Measurements from ENCODE around the gene SOX30. TPM values are rescaled to one million over a fixed set of nuclear protein-coding genes. Genes with fewer than 3 reads are reported as not detected.
A peak's percentile ranks its signal among the peaks of the same experiment; 100 is the strongest.

SOX30 gene
- total RNA-seq, 1 experiment from 2014 or later: not detected

DNA sequence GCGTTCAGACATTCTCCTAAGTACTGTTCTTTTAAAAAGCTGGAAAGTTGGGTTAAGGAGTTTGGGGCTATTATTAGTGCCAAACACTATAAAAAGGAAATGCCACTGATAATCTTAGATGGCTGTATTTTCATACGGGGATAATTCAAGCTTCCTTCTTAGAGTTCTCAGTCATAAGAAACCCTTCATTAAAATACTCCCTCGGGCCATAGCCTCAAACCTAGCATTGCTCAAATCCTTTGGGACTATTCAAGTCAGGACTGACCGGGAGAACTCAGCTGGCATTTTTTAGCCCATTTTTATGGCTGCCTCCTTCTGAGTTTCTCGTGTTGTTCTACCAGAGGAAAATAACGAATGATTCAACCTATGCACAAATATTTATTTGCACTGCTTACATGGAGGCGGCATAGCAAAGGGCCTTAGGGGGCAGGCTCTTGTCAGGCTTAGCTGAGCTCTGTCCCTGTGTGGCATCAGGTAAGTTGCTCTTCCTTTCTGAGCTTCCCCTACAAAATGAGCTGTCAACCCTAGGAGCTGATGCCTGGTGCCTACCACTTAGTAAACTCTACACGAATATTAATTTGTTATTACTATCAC is 43.2 kb downstream of the SOX30 start:
- no peaks in the 10 kb centered on the region for H4K20me1 ChIP-seq (ENCODE audit: insufficient read depth, low read depth, low read length)

DNA sequence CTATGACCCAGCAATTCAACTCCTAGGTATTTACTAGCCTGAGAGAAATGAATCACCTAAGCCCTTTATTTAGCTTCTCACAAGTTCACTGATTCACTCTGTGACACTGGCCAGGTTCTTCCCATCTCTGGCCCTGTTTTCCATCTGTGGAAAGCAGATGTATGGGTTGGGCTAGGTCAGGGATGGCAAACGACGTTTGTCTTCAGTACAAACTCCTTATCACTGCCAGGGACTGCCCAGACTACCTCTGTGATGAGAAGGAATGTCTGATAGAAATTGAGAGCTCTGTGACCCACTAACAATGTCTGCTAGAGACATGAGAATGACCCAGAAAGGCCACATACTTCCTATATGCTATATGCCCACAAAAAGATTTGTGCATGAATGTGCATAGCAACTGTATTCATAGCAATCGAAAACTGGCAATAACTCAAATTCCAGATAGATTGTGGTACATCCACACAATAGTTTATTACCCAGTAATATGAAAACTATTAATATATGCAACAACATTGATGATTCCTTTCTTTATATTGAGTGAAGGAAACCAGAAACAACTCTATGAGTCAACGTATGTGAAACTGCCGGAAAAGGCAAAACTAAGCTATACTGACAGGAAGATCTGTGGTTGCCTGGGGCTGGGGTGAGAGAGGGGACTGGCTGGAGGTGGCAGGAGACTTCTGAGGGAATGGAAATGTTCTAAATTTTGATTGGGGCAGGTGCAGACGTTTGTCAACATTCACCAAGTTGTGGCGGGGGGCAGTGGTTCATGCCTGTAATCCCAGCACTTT is 44.7 kb downstream of the SOX30 start:
- H3K4me1 ChIP-seq (ENCODE audit: low read length): peaks cover 9% of the 10 kb centered on the region
- no peaks in the 10 kb centered on the region for H3K27me3 ChIP-seq (ENCODE audit: low read length)
- H3K27ac ChIP-seq (ENCODE audit: low read length): no peak overlapping the region
- H3K4me3 ChIP-seq (ENCODE audit: low read length): no peak overlapping the region
- H3K36me3 ChIP-seq (ENCODE audit: insufficient read depth, low read length): no peaks in the 10 kb centered on the region
- no peak overlapping the region for H3K9ac ChIP-seq (ENCODE audit: low read length)
- H4K20me1 ChIP-seq (ENCODE audit: insufficient read depth, low read depth, low read length): no peaks in the 10 kb centered on the region
- no peaks in the 10 kb centered on the region for H3K79me2 ChIP-seq (ENCODE audit: low read length)
- no peak overlapping the region for H2AFZ ChIP-seq (ENCODE audit: low read length)
- no peak for DNase-seq
- H3K9me3 ChIP-seq (ENCODE audit: low read length): no peaks in the 10 kb centered on the region
- H3K4me2 ChIP-seq (ENCODE audit: low read depth, low read length, poor library complexity, severe bottlenecking): no peak overlapping the region
- no peaks in the 10 kb centered on the region for H3K9me2 ChIP-seq (replicated peaks; ENCODE audit: insufficient read depth, low read length)

More for the DNA sequence above, 43.2 kb downstream of the SOX30 start:
- no peaks in the 10 kb centered on the region for H3K4me1 ChIP-seq (ENCODE audit: low read length)
- H3K36me3 ChIP-seq (ENCODE audit: insufficient read depth, low read length): no peaks in the 10 kb centered on the region
- no peak overlapping the region for H3K4me2 ChIP-seq (ENCODE audit: low read depth, low read length, poor library complexity, severe bottlenecking)
- H3K27me3 ChIP-seq (ENCODE audit: low read length): no peaks in the 10 kb centered on the region
- DNase-seq: no peak
- no peak overlapping the region for H2AFZ ChIP-seq (ENCODE audit: low read length)
- no peak overlapping the region for H3K4me3 ChIP-seq (ENCODE audit: low read length)
- no peaks in the 10 kb centered on the region for H3K9me3 ChIP-seq (ENCODE audit: low read length)
- no peaks in the 10 kb centered on the region for H3K79me2 ChIP-seq (ENCODE audit: low read length)
- no peak overlapping the region for H3K27ac ChIP-seq (ENCODE audit: low read length)
- H3K9ac ChIP-seq (ENCODE audit: low read length): no peak overlapping the region
- H3K9me2 ChIP-seq (replicated peaks; ENCODE audit: insufficient read depth, low read length): no peaks in the 10 kb centered on the region

DNA sequence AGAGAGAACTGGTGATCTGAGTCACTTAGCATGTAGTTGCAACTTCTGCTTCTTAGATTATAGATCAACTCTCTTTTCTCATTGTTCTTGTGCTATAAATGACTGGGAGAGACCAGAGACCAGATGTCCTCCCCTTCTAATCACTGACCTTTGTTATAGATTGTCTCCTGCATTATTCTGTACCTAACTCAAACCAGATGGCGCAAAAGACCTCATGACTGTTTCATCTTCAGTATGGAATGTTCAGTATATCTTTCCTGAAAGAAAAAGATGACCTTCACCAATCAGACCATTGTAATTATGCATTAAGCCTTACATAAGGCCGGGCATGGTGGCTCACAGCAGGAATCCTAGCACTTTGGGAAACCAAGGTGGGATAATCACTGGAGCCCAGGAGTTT is 46.2 kb downstream of the SOX30 start:
- no peaks in the 10 kb centered on the region for H3K9me3 ChIP-seq (ENCODE audit: low read length)
- H3K4me2 ChIP-seq (ENCODE audit: low read depth, low read length, poor library complexity, severe bottlenecking): no peak overlapping the region
- H3K4me1 ChIP-seq (ENCODE audit: low read length): peaks cover 14% of the 10 kb centered on the region
- no peak for DNase-seq
- no peaks in the 10 kb centered on the region for H3K36me3 ChIP-seq (ENCODE audit: insufficient read depth, low read length)
- no peak overlapping the region for H3K27ac ChIP-seq (ENCODE audit: low read length)
- H4K20me1 ChIP-seq (ENCODE audit: insufficient read depth, low read depth, low read length): no peaks in the 10 kb centered on the region
- no peaks in the 10 kb centered on the region for H3K79me2 ChIP-seq (ENCODE audit: low read length)
- no peak overlapping the region for H2AFZ ChIP-seq (ENCODE audit: low read length)
- H3K27me3 ChIP-seq (ENCODE audit: low read length): no peaks in the 10 kb centered on the region
- H3K4me3 ChIP-seq (ENCODE audit: low read length): no peak overlapping the region
- H3K9me2 ChIP-seq (replicated peaks; ENCODE audit: insufficient read depth, low read length): no peaks in the 10 kb centered on the region
- no peak overlapping the region for H3K9ac ChIP-seq (ENCODE audit: low read length)

GRCh38 chr5:157603333-157604190 is 48.7 kb downstream of the SOX30 start:
- Histone ChIP-seq H3K4me3 (ENCODE audit: low read length) (no peak overlapping the region), H3K27me3 (ENCODE audit: low read length) (no peaks in the 10 kb centered on the region), H2AFZ (ENCODE audit: low read length) (0 out of 2 replicates have a peak overlapping the region, but pooled peaks have one; percentile 20), H3K4me1 (ENCODE audit: low read length) (peaks cover 14% of the 10 kb centered on the region), H3K36me3 (ENCODE audit: insufficient read depth, low read length) (no peaks in the 10 kb centered on the region), H3K27ac (ENCODE audit: low read length) (no peak overlapping the region), H3K4me2 (ENCODE audit: low read depth, low read length, poor library complexity, severe bottlenecking) (no peak overlapping the region), H3K9ac (ENCODE audit: low read length) (no peak overlapping the region), H3K79me2 (ENCODE audit: low read length) (no peaks in the 10 kb centered on the region), H3K9me2 (replicated peaks; ENCODE audit: insufficient read depth, low read length) (no peaks in the 10 kb centered on the region), H3K9me3 (ENCODE audit: low read length) (no peaks in the 10 kb centered on the region), H4K20me1 (ENCODE audit: insufficient read depth, low read depth, low read length) (no peaks in the 10 kb centered on the region)
- no peak for DNase-seq

DNA sequence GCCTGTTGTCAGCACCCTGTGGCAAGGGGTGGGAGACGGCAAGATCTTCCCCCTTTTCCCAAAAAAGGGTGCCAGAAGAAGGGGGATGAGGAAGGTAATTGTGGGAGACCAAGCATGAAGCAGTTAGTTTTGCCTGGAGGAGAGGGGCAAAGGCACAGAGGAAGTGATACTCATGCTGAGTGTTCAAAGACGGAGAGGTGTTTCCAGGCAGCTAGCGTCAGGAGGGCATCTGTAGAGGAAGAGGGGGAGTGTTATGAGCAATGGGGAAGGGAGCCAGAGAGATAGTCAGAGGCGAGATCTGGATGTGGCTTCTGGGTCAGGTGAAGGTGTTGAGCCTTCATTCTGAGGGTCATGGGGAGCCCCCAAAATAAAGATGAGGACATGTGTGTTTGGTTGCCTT is 49.7 kb downstream of the SOX30 start:
- Histone ChIP-seq H3K36me3 (ENCODE audit: insufficient read depth, low read length) (no peaks in the 10 kb centered on the region), H3K27me3 (ENCODE audit: low read length) (no peaks in the 10 kb centered on the region), H3K9me2 (replicated peaks; ENCODE audit: insufficient read depth, low read length) (no peaks in the 10 kb centered on the region), H3K4me3 (ENCODE audit: low read length) (no peak overlapping the region), H3K9ac (ENCODE audit: low read length) (no peak overlapping the region), H2AFZ (ENCODE audit: low read length) (peak overlapping the region; percentile 36; the same call in 1 of the 2 replicates), H3K4me2 (ENCODE audit: low read depth, low read length, poor library complexity, severe bottlenecking) (peak overlapping the region; percentile 18), H4K20me1 (ENCODE audit: insufficient read depth, low read depth, low read length) (no peaks in the 10 kb centered on the region), H3K27ac (ENCODE audit: low read length) (no peak overlapping the region), H3K4me1 (ENCODE audit: low read length) (peaks cover 15% of the 10 kb centered on the region), H3K9me3 (ENCODE audit: low read length) (no peaks in the 10 kb centered on the region), H3K79me2 (ENCODE audit: low read length) (no peaks in the 10 kb centered on the region)
- DNase-seq: peak; percentile 50

GRCh38 chr5:157600252-157600651 is 52.0 kb downstream of the SOX30 start:
- Histone ChIP-seq H3K4me3 (ENCODE audit: low read length) (no peak overlapping the region), H2AFZ (ENCODE audit: low read length) (0 out of 2 replicates have a peak overlapping the region, but pooled peaks have one; percentile 34), H3K27me3 (ENCODE audit: low read length) (no peaks in the 10 kb centered on the region), H3K27ac (ENCODE audit: low read length) (no peak overlapping the region), H3K36me3 (ENCODE audit: insufficient read depth, low read length) (no peaks in the 10 kb centered on the region), H3K4me1 (ENCODE audit: low read length) (peaks cover 38% of the 10 kb centered on the region), H4K20me1 (ENCODE audit: insufficient read depth, low read depth, low read length) (no peaks in the 10 kb centered on the region), H3K9ac (ENCODE audit: low read length) (no peak overlapping the region), H3K4me2 (ENCODE audit: low read depth, low read length, poor library complexity, severe bottlenecking) (no peak overlapping the region), H3K9me2 (replicated peaks; ENCODE audit: insufficient read depth, low read length) (no peaks in the 10 kb centered on the region), H3K9me3 (ENCODE audit: low read length) (no peaks in the 10 kb centered on the region), H3K79me2 (ENCODE audit: low read length) (no peaks in the 10 kb centered on the region)
- DNase-seq: no peak

- no peak for DNase-seq
- no peak overlapping the region for H3K4me3 ChIP-seq (ENCODE audit: low read length)
- no peaks in the 10 kb centered on the region for H3K9me3 ChIP-seq (ENCODE audit: low read length)
- no peak overlapping the region for H2AFZ ChIP-seq (ENCODE audit: low read length)
- no peaks in the 10 kb centered on the region for H3K27me3 ChIP-seq (ENCODE audit: low read length)
- H3K79me2 ChIP-seq (ENCODE audit: low read length): no peaks in the 10 kb centered on the region
- peaks cover 45% of the 10 kb centered on the region for H3K4me1 ChIP-seq (ENCODE audit: low read length)
- no peak overlapping the region for H3K27ac ChIP-seq (ENCODE audit: low read length)
- H4K20me1 ChIP-seq (ENCODE audit: insufficient read depth, low read depth, low read length): no peaks in the 10 kb centered on the region
- H3K4me2 ChIP-seq (ENCODE audit: low read depth, low read length, poor library complexity, severe bottlenecking): no peak overlapping the region
- H3K9me2 ChIP-seq (replicated peaks; ENCODE audit: insufficient read depth, low read length): no peaks in the 10 kb centered on the region
- no peaks in the 10 kb centered on the region for H3K36me3 ChIP-seq (ENCODE audit: insufficient read depth, low read length)
- no peak overlapping the region for H3K9ac ChIP-seq (ENCODE audit: low read length)
Measured at GRCh38 chr5:157599565-157599964, 52.7 kb downstream of the SOX30 start.
